Measurements from ENCODE around the gene B4GALT3.
"Not testable (repeated sequence)": the region's sequence is repeated elsewhere in the genome, so short reads cannot be mapped to it uniquely, and the experiment has no call there.

B4GALT3 gene

DNA sequence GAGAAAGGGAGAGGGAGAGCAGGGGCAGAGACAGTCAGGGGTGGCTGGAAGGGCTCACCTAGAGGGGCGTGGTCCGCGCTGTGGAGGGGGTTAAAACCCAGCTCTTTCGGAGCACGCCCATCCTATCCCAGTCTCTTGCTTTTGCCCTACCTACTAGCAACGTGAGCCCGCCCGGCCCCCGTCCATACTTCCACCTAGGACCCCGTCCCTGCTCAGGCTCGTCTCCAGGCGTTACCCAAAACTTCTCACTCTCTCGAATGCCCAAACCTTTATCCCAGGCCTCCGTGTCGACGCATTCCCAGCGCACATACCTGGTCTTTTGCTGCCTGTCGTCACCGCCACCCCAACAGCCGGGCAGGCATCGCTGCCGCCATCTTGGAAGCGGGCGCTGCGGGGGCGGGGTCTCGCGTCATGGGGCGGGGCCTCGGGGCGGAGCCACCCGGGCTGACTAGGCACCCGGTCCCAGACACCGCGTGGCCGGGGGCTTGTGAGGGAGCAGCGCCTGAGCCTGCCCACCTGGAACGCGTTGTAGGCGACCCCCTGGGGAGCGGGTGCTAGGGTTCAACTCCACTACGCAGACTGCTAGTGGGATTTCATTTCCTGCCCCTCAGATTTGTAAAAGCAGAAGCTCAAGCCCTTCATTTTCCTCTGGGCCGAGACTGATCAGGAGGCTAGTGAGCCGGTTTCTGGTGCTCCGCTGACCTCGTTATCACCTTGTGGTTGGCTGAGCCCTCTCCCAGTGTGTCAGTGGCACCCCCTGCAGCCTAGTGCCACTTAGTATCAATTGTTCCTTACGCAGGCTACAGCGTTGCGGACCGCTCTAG lies at the start of gene B4GALT3:
Gene B4GALT3, minus strand, starts transcription at position 396 of the 824 bp plus-strand sequence. CDS start 1,447 bp downstream, outside the sequence.
- peak; percentile 92 for DNase-seq (ENCODE audit: low spot score)

DNA sequence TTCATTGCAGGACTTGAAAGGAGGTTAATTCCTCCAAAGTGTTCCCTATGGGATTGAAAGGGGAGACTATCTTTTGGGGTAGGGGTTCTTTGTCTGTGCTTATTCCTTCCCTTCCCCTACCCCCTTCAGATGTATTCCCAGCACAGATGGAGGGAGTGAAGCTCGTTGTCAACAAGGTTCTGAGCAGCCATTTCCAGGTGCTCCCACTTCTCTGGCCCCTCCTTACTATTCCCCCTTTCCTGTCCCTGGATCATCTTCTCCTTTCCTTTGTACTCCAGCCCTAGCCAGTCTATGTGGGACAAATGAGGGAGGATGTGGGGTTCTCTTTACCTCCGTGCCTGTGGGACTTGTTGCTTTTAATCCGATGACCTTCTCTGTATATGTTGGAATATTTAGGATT lies 49.5 kb upstream of the B4GALT3 start:
- no peak for DNase-seq (ENCODE audit: low spot score)

DNA sequence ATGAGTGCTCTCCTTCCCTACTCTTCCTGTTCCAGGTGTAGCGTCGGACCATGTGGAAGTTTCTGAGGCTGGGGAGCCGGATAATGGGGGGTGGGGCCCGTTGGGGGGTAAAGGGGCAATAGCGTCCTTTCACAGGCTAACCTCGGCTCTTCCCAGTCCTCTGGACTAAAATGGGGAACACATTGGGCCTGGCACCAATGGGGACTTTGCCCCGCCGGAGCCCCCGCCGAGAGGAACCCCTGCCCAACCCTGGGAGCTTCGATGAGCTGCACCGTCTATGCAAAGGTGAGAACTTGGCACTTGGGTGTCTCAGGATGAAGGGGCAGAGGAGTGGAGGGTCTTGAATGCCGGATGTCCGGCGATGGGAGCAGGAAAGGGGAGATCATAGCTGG lies 49.0 kb upstream of the B4GALT3 start:
- DNase-seq (ENCODE audit: low spot score), result no peak

- DNase-seq (ENCODE audit: low spot score), result peak; percentile 97
Measured at GRCh38 chr1:161225534-161226319, 48.4 kb upstream of the B4GALT3 start, which contains the start of gene TOMM40L. TSS of gene TOMM40L (plus strand) at chr1:161226060. CDS start at chr1:161226490, 430 bp downstream.

- no peak for DNase-seq (ENCODE audit: low spot score)
Measured at GRCh38 chr1:161225178-161225533, 47.8 kb upstream of the B4GALT3 start.

DNA sequence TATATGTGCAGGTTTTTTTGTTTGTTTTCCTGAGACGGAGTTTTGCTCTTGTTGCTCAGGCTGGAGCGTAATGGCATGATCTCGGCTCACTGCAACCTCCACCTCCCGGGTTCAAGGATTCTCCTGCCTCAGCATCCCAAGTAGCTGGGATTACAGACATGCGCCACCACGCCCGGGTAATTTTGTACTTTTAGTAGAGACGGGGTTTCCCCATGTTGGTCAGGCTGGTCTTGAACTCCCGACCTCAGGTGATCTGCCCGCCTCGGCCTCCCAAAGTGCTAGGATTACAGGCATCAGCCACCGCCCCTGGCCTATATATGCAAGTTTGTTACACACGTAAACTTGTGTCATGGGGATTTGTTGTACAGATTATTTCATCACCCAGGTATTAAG lies 47.4 kb upstream of the B4GALT3 start:
- not testable (repeated sequence) for DNase-seq (ENCODE audit: low spot score)

- DNase-seq (ENCODE audit: low spot score), result no peak
Measured at GRCh38 chr1:161223805-161224694, 46.7 kb upstream of the B4GALT3 start.

GRCh38 chr1:161222175-161223019 lies 45.1 kb upstream of the B4GALT3 start:
- no peak for DNase-seq (ENCODE audit: low spot score)

DNA sequence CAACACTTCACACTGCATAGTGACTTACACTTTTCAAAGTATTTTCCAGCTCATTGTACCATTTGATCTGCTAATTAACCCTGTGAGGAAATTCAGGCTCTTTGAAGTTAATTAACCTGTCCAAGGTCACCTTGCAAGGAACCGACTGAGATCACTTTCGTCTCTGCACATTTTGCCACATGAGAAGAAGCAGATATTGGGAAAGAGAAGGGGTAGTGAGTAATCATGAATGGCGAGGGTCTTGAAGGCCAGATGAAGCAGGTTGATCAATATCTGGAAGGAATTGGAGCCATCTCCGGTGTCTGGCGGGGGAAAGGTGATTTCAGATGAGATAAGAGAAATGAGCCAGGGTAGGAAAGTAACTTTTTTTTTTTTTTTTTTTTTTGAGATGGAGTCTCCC lies 42.7 kb upstream of the B4GALT3 start:
- no peak for DNase-seq (ENCODE audit: low spot score)

- no peak for DNase-seq (ENCODE audit: low spot score)
Measured at GRCh38 chr1:161219078-161219892, 42.0 kb upstream of the B4GALT3 start.

DNA sequence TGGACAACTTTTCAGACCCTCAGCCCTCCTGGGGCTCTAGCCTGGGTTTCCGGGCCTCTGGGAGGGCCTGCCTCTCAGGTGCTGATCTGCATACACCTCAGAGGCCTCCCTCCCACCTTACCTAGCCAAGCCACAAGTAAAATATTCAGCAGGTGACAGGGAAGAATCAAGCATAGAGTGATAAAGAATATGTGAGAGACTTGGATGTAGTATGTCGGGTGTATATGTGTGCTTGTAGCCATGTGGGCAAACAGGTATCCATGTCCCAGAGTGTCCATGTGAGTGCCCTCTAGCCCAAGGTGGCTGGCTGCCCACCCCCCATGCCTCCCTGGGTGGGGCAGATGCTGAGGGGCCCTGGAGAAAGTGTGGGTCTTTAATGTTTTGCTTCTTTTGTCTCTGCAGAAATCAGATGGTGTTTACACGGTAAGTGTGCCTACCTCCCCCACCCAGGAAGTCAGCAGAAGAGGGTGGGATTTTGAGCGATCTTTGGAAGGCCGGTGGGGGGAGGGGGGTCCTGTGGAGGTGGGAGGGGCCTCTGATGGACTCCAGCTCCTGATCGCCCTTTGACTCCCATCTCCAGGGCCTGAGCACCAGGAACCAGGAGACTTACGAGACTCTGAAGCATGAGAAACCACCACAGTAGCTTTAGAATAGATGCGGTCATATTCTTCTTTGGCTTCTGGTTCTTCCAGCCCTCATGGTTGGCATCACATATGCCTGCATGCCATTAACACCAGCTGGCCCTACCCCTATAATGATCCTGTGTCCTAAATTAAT lies 41.2 kb upstream of the B4GALT3 start:
- no peak for DNase-seq (ENCODE audit: low spot score)

- DNase-seq (ENCODE audit: low spot score), result no peak
Measured at GRCh38 chr1:161217831-161218230, 40.5 kb upstream of the B4GALT3 start.

DNA sequence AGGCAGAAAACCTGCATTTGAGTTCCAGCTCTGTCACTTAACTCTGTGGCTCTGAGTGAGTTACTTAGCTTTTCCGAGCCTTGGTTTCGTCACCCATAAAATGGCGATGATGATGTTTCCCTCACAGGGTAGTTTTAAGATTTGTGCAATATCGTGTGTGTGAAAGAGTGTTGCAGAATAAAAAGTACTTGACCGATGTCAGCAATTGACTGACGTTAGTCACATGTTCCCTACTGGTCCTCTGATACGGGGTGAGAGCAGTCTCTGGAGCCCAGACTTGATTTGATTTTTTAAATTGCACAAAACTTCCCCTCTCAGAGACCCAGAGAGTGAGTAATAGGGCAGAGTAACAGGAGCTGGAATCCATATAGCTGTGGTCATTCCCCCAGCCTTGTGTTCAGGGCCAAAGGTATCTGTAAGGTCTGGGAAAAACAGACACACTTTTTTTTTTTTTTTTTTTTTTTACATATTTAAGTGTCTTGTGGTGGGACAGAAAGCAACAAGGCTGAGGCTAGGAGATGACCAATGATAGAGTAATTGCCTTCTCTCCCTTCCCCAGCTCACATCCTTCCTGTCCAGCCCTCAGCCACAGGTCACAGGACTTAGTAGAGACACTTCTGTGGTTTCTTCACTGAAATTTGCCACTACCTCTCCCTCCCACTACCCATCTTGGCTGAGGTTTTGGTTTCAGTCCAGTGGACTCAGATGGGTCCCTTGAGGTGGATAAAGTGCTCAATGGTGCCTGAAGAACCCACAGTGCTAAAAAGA lies 39.8 kb upstream of the B4GALT3 start:
- DNase-seq (ENCODE audit: low spot score), result no peak

GRCh38 chr1:161215076-161215475 lies 37.8 kb upstream of the B4GALT3 start, which contains the start of gene FCER1G:
TSS of gene FCER1G (plus strand) at chr1:161215295. CDS start at chr1:161215322, 27 bp downstream.
- DNase-seq (ENCODE audit: low spot score), result no peak

DNA sequence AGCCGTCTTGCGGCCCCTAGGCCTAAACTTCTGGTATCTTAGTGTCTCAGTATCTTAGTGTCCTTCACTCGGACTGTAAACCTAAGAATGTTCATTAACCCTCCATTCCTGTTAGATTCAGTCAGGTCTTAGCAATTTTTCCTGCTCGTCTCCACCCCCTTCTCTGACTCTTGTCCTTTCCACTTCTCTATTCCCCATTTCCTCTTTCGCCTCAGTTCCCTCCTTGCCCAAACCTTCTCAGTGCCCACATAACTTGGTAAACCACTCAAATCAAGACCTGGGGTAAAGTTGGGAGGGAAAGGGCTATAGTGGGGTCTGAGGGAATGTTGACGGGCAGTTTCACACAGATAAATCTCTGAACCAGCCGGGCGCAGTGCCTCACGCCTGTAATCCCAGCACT lies 37.1 kb upstream of the B4GALT3 start:
- no peak for DNase-seq (ENCODE audit: low spot score)

DNA sequence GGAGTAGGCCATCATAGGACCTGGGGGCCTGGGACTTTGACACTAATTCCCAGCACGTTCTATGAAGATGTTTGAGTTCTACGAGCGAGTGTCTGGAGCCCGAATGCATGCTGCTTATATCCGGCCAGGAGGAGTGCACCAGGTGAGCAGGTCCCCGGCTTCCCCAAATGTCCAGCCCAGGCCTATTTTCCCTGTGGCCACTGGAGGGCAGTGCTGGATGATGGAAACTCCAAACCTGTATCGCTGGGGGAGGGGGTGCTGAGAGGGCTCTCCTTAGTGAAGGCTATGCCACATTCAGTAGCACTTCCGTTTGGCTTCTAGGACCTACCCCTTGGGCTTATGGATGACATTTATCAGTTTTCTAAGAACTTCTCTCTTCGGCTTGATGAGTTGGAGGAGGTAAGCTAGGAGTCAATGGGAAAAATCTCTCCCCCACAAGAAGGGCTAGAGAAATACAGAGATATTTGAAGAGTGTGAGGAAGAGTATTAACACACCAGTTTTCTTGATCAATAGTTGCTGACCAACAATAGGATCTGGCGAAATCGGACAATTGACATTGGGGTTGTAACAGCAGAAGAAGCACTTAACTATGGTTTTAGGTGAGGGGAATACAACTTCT lies 32.6 kb upstream of the B4GALT3 start:
- DNase-seq (ENCODE audit: low spot score), result peak; percentile 70

- no peak for DNase-seq (ENCODE audit: low spot score)
Measured at GRCh38 chr1:161207173-161207572, 29.9 kb upstream of the B4GALT3 start.
